Suprapubic skin (tissue), 4 donors: Measurements from ENCODE around the gene CROCC2. TPM values are rescaled to one million over a fixed set of nuclear protein-coding genes. Genes with fewer than 3 reads are reported as not detected.

Experiments used
- total RNA-seq, 4 donors: library from RNA; depleted of rRNA; stranded (reverse); fragments of >200 nt; gene quantifications; one replicate each; pipeline ENCODE4 v1.1.0, GENCODE V29; 2016

Gene CROCC2
- total RNA-seq, 4 donors from 2014 or later, result not detected

Other genes with a start within 250 kb of the CROCC2 start
- gene AQP12B, start 223.5 kb upstream of the CROCC2 start, total RNA-seq, result not detected
- gene AQP12A, start 214.5 kb upstream of the CROCC2 start, total RNA-seq, result not detected
- gene KIF1A, start 86.1 kb upstream of the CROCC2 start, total RNA-seq, result 10 to 100 TPM in 1 of 4 donors, 1 to 10 TPM in 3; 2.9 to 15.9 (median 3.2) TPM
- under 1 TPM in 1 of 4 donors, not detected in 3; 0.80 TPM for gene AGXT, start 37.5 kb upstream of the CROCC2 start, total RNA-seq
- 10 to 100 TPM; 28.7 to 97.5 (median 69.2) TPM for gene MAB21L4, start 10.2 kb upstream of the CROCC2 start, total RNA-seq
- 10 to 100 TPM in 3 of 4 donors, 1 to 10 TPM in 1; 5.6 to 31.9 (median 13.2) TPM for gene SNED1, start 92.3 kb downstream of the CROCC2 start, total RNA-seq
- 10 to 100 TPM; 30.0 to 81.8 (median 52.4) TPM for gene MTERF4, start 196.0 kb downstream of the CROCC2 start, total RNA-seq
- gene PASK, start 243.1 kb downstream of the CROCC2 start, total RNA-seq, result 10 to 100 TPM in 3 of 4 donors, 1 to 10 TPM in 1; 9.8 to 19.7 (median 14.6) TPM
- 100 to 1,000 TPM in 1 of 4 donors, 10 to 100 TPM in 3; 37.8 to 104 (median 44.4) TPM for gene PPP1R7, start 244.1 kb downstream of the CROCC2 start, total RNA-seq